Stimulated activated CD8-positive, alpha-beta memory T cell treated with anti-CD3 and anti-CD28 coated beads, Interleukin-4, amount 100 ng/mL, for 1 hour (primary cell): ENCODE results near the gene PYROXD2.
"Not testable (repeated sequence)": the region's sequence is repeated elsewhere in the genome, so short reads cannot be mapped to it uniquely, and the experiment has no call there.

Experiments
- DNase-seq, 2 donors: peaks; one replicate each; pipeline ENCODE4 v3.0.0-alpha.2; 2020; ENCODE audit warnings: low read depth in 2 of 2, low spot score in 1 of 2

The PYROXD2 gene

DNA sequence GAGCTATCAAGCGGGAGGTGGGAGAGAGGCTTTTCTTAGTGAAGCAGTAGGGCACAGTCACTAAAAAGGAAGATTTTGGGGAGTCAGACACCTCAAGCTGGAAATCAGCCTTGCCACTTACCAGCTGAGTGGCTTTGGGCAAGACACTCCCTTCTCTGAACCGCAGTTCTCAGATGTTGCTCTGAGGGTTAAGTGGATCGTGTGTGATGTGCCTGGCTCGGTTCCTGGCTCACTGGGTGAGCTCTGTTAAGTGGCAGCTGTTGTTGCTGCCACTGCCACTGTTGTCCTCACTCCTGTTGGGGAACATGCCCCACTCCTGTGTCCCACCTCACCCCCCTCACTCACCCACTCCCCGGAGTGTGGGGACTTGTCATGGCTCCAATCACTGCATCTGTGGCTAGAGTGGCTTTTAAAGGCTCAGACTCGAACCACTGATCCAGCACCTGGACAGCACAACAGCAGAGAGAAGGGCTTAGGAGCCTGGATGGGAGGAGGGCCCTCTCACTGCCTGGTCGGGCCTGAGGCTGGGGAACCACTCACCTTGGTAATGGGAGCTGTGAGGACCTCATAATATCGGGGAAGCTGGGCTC, 20.0 kb downstream of the PYROXD2 start:
- DNase-seq: no peak

DNA sequence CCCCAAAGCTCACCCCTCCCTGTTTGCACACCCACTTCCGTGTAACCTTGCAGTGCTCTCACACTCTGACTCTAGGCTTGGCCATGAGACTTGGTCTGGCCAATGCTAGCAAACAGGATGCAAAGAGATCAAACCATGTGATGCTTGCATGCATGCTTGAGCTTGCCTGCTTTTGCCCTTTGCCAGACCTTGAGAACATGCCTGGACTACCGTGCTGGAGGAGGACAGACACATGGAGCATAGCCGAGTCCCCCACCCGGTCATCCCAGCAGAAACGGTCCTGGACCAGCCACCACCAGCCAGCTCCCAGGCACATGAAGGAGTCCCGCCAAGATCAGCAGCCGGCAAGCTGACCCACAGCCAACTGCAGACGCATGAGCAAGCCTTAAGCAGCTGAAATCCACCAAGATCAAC, 23.4 kb downstream of the PYROXD2 start:
- no peak for DNase-seq

DNA sequence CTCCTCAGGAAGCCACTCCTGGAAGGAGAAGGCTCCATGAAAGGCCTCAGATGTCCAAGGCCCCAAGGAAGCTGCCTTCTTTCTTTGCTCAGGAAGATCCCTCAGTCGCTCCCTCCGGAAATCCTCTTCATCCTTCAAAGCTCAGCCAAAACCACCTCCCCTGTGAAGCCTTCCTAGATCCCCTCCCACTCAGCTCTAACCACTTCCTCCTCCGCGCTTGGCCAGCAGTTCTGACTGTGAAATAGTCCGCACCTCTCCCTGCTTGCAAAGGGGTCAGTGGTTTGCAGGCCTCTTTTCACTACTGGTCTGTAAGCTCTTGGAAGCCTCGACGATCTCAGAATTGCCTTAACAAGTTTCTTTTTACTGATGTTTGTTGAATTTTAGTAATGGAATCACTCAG, 23.9 kb downstream of the PYROXD2 start:
- no peak for DNase-seq

DNA sequence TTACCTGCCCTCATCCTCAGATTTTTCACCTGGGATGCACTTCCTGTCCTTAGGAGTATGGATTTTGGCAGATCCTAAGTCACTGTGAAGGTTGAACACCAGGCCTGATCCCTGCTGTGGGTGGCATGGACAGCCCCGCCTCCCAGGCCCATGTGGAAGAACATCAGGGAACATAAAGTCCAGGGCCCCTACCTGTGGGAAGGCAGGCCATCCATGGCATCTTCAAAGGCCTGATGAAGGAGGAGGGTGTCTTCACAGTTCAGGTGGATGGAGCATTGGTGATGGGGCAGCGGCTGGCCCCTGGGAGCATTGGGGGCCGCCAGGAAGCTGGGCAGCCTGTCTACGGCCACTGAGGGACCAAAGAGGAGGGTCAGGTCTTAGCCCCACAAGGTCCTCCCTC, 24.6 kb downstream of the PYROXD2 start:
- no peak for DNase-seq

DNA sequence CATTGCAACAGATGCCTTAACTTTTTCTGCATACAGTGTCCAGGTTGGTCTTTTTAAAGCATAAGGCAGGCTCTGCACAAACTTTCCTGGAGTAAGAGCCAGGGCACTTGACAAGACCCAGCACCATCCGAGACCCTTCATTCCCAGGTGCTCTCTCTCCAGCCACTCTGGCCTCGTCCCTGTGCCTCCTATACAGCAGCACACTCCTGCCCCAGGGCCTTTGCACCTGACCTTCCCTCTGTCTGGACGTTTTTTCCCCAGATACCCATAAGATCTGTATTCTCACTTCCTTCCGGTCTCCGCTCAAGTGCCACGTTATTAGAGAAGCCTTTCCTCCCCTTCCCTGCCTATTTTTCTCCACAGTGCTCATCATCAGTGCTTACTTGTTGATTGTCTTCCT, 25.6 kb downstream of the PYROXD2 start:
- no peak for DNase-seq

DNA sequence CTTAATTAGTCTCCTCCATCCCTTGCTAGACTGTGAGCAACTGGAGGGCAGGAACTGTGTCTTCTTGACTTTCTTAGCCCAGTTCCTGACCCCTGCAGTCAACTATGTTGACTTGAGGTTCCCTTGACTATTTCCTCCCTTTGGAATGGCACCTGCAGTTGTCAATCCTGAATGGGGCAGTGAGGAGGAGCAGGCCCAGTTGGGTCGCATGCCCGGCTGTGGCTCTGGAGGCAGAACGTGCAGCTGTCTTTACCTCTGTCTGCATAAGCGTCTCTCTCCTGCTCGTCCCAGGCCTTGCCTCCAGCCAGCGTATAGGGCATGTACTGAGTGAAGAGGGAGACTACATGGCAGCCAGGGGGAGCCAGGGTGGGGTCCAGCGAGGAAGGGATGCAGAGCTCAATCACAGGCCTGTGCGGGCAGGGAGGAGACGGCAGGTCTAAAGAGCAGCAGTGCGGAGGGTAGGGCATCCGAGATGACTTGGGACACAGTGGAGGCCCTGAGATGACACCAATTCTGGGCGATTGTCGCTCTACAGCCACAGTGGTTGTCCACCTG, 26.8 kb downstream of the PYROXD2 start:
- DNase-seq: no peak

DNA sequence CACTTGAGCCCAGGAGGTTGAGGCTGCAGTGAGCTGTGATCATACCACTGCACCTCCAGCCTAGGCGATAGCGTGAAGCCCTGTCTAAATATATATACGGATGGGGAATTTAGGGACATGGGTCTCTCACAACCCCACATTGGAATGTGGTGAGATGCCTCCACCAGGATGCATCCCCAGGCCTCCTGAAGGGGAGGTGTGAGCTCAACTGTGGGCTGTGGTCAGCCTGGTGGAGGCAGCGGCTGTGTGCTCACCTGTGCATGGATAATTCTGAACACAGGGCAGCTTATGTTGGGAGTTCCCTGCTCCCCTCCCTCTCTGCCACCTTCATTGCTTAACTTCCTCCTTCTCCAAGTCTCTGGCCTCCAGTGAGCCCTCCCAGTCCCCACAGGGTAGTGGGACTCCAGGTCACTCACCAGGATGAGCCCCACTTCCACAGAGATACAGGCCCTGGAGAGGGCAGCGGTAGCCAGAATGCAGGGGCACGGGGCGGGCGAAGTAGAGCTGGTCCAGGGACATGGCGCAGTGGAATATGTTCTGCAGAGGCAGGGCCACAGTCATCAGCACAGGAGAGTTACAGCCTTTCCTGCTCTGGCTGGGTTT, 30.4 kb downstream of the PYROXD2 start:
- no peak for DNase-seq

DNA sequence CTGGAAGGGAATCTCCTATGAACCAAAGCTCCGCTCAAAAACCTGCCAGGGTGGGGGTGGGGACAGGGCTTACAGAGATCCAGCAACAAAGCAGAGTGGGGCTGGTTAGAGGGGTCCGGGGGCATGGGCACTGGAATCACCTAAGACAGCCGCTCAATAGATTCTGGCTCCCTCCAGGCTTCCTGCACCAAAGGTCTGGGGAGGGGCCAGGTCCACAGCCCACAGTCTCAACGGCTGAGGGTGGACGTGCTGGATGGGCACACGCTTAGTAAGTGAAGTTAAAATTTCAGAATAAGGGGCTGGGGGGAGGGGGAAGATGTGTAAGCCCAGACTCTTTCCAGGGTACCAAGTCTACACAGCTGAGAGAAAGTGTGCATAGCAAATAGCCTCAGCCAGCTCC, 31.1 kb downstream of the PYROXD2 start:
- DNase-seq: no peak

DNA sequence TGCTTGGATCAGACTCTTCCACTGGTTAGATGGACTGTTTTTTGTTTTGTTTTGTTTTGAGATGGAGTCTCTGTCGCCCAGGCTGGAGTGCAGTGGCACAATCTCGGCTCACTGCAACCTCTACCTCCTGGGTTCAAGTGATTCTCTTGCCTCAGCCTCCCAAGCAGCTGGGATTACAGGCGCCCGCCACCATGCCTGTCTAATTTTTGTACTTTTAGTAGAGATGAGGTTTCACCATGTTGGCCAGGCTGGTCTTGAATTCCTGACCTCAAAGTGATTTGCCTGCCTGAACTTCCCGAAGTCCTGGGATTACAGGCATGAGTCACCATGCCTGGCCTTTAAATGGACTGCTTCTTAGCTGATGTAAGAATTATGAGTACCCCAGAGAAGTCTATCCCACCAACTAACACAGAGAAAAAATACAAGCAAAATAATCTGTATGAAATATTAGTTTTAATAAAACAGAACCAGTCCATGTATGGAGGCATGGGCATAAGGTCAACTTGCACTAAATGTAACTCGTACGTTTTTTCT, 31.8 kb downstream of the PYROXD2 start:
- DNase-seq: not testable (repeated sequence)

DNA sequence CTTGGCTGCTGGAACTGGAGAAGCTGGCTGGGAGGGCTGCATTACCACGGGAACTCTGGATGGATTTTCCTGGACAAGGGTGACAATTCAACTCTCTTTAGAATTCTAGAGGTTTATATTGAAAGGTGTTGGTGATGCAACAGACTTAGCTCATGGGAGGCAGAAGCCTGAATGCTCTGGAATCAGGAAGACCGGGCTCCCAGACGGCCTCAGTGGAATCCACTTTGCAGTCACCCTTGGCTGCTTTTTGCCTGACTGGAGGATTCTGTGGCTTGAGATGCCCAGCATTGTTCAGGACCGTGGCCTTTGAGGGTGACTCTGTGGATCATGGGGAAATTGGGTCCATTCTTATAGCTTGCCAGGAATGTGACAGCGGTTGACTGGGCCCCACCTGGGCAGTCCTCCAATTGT, 32.3 kb downstream of the PYROXD2 start:
- DNase-seq: no peak

DNA sequence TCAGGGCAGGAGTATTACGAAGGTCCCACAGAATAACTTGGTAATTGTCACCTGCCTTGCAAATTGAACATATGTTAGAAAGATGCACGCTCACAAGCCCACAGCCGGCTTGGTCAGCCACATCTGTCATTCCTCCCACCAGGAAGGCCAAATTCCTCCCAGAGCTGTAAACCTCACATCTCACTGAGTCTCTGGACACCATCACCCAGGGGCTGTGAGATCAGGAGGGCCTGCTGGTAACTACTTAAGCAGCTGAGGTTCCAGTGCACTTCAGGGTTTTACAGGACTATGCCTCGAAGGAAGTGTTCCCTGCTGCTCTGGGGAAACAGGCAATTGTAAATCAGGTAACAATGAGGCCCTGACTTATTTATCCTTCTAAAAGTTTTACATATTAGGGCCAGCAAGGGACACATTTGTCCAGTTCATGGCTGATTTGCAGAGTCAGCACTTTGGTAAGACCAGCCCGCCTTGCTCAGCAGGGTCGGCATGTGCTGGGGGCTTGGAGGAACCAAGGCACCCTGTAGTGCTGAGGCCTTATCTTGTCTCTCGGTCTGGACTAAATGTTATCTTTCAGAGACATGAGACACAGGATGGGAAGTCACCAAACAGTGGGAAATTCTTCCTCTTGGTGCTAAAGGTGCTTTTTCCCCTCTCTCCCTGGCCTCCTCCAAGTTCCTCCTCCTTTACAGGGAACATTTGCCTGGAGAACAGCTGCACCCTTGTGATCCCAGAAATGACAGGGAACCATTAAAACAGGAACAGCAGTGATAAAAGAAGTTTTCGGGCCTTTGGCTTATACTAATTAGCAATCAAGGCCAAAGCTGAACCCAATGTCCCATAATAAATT, 34.3 kb downstream of the PYROXD2 start:
- no peak for DNase-seq

DNA sequence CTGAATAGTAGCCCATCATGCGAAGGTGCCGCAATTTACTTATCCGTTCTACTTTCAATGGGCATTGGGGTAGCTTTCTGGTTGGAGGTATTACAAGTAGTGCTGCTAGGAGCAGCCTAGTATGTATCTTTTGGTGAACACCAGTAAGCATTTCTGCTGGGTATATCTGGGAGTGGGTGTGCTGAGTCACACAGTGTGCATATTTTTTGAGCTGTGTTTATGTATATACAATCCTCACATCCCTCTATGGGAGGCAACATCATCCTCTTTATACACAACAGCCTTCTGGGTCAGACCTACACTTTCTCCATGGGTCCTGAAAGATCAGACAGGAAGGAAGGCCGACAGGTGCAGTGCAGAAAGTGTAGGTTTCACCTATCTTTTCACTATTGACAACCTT, 36.3 kb downstream of the PYROXD2 start:
- DNase-seq: no peak

DNA sequence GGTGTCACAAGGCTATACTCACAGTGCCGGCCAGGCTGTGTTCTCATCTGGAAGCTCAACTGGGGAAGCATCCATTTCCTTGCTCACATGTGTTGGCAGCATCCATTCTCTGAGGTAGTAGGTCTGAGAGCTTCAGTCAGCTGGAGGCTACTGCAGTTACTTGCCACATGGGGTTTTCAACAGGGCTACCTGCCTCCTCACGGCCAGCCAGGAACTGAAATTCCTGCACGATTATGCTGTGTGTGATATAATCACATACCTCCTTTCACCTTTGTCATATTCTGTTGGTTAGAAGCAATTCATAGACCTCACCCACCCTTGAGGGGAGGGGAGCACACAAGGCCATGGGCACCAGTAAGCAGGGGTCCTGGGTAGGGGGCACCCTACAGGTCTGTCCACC, 37.4 kb downstream of the PYROXD2 start:
- DNase-seq: no peak

DNA sequence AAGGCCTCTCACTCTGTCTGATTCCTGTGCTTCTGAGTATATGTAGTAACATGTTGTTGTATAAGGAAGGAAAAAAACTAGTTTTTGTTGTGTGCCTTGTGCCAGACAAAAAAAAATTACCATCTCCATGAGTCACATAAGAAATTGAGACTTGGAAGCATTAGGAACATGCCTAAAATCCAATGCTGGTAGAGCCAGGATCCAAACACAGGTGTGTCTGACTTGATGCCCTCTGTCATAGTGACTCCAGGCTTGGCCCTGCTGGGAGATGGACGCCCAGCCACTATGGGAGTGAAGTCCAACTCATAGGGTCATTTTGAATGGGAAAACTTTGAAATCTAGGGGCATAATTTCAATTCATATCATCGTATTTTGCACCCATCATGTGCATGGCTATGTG, 38.0 kb downstream of the PYROXD2 start:
- DNase-seq: no peak

DNA sequence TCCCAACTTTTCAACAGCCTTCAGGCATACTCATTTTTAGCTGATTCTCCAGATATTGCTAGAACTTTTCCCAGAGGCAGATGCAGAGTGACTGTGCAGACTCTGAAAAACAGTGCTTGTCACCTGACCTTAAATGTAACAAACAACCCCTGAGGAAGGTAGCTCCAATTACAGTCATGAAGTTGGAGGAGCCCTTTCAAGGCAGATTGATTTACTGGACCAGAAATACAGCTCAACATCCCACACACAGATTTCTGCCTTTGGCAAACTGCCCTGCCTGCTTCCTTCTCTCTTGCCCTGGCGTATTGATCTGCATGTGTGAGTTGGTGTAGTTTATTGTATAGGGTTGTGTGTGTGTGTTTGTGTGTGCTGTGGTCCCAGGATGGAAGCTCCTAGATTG, 38.5 kb downstream of the PYROXD2 start:
- DNase-seq: no peak

DNA sequence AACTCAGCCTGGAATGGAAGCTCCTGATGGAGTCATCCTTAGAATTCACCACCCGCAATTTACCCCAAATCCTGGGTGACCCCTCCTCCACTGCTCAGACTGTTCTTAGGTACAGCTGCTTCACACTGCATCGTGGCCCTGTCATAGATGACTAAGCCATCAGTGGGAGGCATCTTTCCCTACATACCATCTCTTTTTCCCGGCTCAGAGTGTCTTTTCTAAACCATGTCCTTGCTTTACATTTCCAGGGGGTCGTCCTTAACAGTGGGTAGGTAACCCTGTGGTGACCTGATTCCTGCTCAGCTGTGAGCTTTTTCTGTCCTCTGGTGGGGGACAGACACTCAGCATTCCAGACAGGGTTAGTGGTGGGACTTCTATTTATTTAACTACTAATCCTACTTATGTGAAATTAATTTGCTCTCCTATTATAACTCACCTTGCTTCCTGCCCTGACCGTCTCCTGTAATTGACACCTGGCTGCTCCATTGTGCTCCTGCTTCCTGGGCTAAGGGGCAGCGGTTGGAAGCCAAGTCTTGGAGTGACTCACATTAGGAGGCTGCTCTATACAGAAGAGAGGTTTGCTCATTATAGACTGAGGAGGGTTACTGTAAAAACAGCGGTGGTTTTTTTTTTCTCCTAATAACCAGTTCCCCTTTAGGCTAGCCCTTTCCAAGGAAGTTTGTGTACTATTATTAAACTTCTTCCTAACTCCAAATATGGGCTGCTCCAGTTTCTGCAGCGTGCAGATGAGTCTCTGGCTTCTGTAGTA, 40.6 kb downstream of the PYROXD2 start:
- DNase-seq: no peak

DNA sequence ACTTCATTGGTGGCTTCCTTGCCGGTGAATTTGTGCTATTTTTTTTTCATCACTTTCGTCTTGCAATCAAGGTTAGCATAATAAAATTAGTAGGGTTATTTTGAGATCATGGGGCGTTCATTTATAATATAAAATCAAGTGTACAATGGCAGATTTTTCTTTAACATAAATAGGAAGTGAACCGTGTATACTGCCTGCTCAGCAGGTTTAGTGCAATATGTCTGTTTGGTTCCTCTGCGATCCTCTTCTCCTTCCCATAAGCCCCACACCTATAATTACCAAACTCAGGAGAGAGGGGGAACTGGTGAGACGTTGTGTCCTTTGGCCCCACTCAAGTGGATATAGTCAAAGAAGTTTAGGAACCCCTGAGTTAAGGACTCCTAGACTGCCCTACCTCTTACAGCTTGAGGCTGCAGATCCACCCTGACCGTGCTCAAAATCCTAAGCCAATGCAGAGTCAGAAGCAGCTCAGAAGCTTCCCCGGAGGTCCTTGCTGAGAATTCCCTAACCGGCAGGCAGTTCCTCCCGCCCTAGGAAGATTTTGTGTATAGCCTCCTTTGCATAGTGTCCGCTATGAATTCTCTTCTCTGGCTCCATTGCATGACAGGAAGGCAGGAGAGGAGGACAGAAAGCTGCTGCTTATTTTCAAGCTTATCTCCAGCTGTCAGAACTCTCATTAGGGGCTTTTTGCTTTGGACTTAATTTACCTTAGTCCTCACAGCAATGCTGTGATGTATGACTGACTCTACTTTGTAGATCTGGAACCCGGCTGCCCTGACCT, 41.5 kb downstream of the PYROXD2 start:
- no peak for DNase-seq

DNA sequence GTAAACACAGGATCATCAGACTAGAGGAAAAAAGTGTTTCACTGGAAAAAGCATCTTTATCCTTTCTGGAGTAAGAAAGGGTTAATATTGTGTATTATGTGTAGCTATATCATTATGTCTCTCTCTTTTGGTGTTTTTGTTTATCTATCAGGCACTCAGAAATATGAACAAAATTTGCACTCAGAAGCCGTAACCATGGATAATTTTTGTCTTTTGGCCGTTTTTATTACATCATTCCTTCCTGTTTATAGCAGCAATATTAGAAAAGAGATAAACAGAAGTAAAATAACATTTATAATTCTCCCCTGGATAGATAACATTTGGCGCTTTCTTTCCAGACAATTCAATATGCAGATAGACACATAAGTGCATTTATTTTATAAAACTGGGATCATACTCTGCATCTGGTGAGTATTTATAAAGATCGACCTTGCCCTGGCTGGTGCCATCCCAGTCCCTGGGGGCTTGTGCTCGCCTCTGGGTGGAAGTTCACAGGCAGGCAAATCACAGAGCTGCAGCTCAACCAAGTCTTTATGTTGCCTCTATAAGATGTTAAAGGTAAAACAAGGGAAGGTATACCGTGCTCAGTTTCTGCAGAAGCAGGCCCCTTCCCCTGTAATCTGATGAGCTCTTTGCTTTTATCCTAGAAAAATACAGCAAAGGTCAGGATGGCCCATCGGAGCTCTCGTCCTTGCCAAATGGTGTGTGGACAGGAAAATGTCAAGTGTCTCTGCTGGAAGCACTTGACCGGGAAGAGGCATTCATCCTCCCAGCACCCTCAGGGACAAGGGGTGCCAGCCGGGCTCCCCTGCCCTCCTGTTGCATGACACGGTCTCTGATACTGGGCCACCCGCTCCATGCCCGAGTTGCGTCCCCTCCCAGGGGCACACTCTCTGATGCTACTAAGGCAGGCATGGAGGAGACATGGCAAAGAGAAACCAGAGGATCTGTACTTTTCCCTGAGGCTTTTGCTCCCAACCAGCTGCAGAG, 43.9 kb downstream of the PYROXD2 start:
- no peak for DNase-seq

DNA sequence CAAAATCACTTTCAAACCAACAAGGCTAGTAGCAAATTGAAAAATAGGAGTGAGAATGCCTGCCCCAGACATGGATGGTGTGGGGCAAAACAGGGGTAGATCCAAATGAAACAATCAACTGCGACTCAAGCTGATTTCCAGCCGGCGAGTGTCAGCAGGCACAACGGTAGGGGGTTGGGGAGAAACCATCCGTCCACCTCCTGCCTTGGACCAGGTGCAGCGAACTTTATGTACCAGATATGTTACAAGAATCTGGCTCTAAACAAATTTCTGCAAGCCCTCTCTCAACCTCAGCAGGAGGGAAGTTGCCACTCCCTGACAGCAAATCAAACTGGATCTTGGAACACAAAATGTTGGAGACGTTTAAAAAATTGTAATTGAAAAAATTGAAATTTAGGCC, 45.2 kb downstream of the PYROXD2 start:
- DNase-seq: no peak
